ENCODE results near the gene TRMT5. TPM values are rescaled to one million over a fixed set of nuclear protein-coding genes. Genes with fewer than 3 reads are reported as not detected.

Gene TRMT5
- total and polyA plus RNA-seq, 2 of the 4 experiments (the other 2 are of a cell fraction): 5.0 to 10.4 TPM

DNA sequence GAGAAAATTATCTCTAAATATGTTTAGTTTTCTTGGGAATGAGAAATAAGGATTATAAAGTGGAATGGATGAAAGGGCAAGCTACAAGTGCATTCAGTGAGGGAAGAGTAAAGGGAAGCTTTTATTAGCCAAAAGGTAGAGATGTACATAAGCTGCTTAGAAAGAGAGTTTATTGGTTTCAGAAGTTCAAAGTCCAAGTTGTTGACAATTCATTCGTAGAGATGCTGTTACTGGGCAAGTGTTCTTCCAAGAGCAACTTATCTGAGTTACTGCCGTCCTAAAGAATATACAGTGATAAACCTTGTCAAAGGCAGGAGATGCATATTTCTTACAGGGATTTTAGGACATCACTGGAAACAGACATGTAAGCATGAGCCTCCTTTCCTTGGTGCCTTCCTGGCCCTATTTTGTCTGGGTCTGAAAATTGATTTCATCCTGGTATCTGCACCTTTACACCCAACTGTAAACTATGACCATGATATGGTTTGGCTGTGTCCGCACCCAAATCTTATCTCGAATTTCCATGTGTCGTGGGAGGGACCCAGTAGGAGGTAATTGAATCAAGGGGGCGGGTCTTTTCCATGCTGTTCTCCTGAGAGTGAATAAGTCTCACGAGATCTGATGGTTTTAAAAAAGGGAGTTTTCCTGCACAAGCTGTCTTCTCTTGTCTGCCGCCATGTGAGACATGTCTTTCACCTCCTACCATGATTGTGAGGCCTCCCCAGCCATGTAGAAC is 46.8 kb downstream of the TRMT5 start:
- dilution Hi-C loops (cut with HindIII; ENCODE audit: low sequenced_read_pairs, unreplicated experiment) (no loop called here), intact Hi-C loops (cut with micrococcal nuclease) (no loop called here)
- BruUV-seq (replicated peaks): no TSS peak

More for the DNA sequence above, 46.8 kb downstream of the TRMT5 start:
- H3K27me3 ChIP-seq (ENCODE audit: control insufficient read depth, insufficient read depth, low read length): no peaks in the 10 kb centered on the region
- CTCF ChIA-PET: no interaction called here
- no peak overlapping the region for H3K27ac ChIP-seq (ENCODE audit: insufficient read depth, low read length)
- H4K20me1 ChIP-seq (ENCODE audit: insufficient read depth, low read length): peaks cover 8% of the 10 kb centered on the region; the same call in 1 of the 2 replicates
- ATAC-seq (ENCODE audit: low read depth) (no peak), DNase-seq (no peak)
- in situ Hi-C loops (cut with MboI; ENCODE audit: low sequenced_read_pairs): no loop called here
- peaks cover 0 to 22% of the 10 kb centered on the region in 2 experiments for H3K79me1 ChIP-seq (ENCODE audit: low read depth in 1 of 2, low read length in 2 of 2)
- no peak overlapping the region for H3K14ac ChIP-seq (replicated peaks; ENCODE audit: low read depth, low read length)
- no peaks in the 10 kb centered on the region for H3K9me3 ChIP-seq (ENCODE audit: control insufficient read depth, insufficient read depth, low read length)
- H4K8ac ChIP-seq (ENCODE audit: low read depth in 2 of 2, low read length in 2 of 2): no peak overlapping the region
- H3K36me3 ChIP-seq (ENCODE audit: control insufficient read depth, insufficient read depth, low read length): no peaks in the 10 kb centered on the region
- no peak overlapping the region for H3K56ac ChIP-seq (ENCODE audit: extremely low read depth, insufficient read depth, low read length)
- H2BK15ac ChIP-seq (ENCODE audit: low read depth, low read length): no peak overlapping the region
- H3K9ac ChIP-seq (ENCODE audit: low read depth, low read length): no peak overlapping the region
- H2BK20ac ChIP-seq (ENCODE audit: low read depth, low read length): no peak overlapping the region
- H2AK5ac ChIP-seq (ENCODE audit: low read depth, low read length): no peak overlapping the region
- H4K91ac ChIP-seq (ENCODE audit: insufficient read depth, low read depth, low read length): no peak overlapping the region
- H3K4me1 ChIP-seq (ENCODE audit: control insufficient read depth, insufficient read depth, low read length): 0 out of 2 replicates have a peak, but pooled peaks cover 2% of the 10 kb centered on the region
- TF ChIP-seq ELK1 (IDR thresholded peaks at IDR 0.05; ENCODE audit: borderline replicate concordance, low read depth, low read length): no peak
- no peak for TF ChIP-seq MAFK (IDR thresholded peaks at IDR 0.05; ENCODE audit: low read depth, low read length)
- TF ChIP-seq RAD21 (IDR thresholded peaks at IDR 0.05; ENCODE audit: low read length): no peak
- TF ChIP-seq USF2 (IDR thresholded peaks at IDR 0.05; ENCODE audit: low read depth, low read length): no peak
- no peak for TF ChIP-seq MAZ (IDR thresholded peaks at IDR 0.05; ENCODE audit: borderline replicate concordance, low read depth, low read length)
- TF ChIP-seq POLR2A (IDR thresholded peaks at IDR 0.05; ENCODE audit: low read depth, low read length): no peak
- TF ChIP-seq RCOR1 (IDR thresholded peaks at IDR 0.05; ENCODE audit: insufficient replicate concordance, low read length): no peak
- TF ChIP-seq SMC3 (IDR thresholded peaks at IDR 0.05; ENCODE audit: low read depth, low read length): no peak
- TF ChIP-seq CEBPB (IDR thresholded peaks at IDR 0.05; ENCODE audit: low read depth, low read length): no peak
- H2BK120ac ChIP-seq (ENCODE audit: low read depth, low read length): no peak overlapping the region
- H2AFZ ChIP-seq (replicated peaks; ENCODE audit: low read length, poor library complexity): no peak overlapping the region
- no peak overlapping the region for H3K4ac ChIP-seq (ENCODE audit: low read depth, low read length)
- no peaks in the 10 kb centered on the region for H3K9me1 ChIP-seq (ENCODE audit: insufficient read depth, low read length)
- no peak overlapping the region for H3K18ac ChIP-seq (ENCODE audit: low read depth, low read length)
- no peak overlapping the region for H3K4me2 ChIP-seq (ENCODE audit: low read depth, low read length)
- no peak overlapping the region for H3K23ac ChIP-seq (ENCODE audit: low read depth, low read length)
- H3K4me3 ChIP-seq (ENCODE audit: insufficient read depth, low read depth, low read length): no peak overlapping the region
- no peak overlapping the region for H2AK9ac ChIP-seq (replicated peaks; ENCODE audit: low read depth, low read length, poor library complexity)
- H2BK5ac ChIP-seq (ENCODE audit: low read depth, low read length, poor library complexity, severe bottlenecking): no peak overlapping the region
- 48% methylated on average over 2 of the region's 8 CpGs; no CpG with 5 or more reads in 1 of the 2 experiments for WGBS, 2 experiments (ENCODE audit: extremely low coverage in 2 of 2, insufficient read length in 1 of 2)
- no peak overlapping the region for H4K5ac ChIP-seq (ENCODE audit: low read depth, low read length)
- POLR2A ChIA-PET (ENCODE audit: unreplicated experiment): no interaction called here

All from IMR-90 (cell line).